H1 (cell line): ENCODE results near the gene PRR30. TPM values are rescaled to one million over a fixed set of nuclear protein-coding genes. Genes with fewer than 3 reads are reported as not detected.
A peak's percentile ranks its signal among the peaks of the same experiment; 100 is the strongest.

Experiments used
- CTCF ChIA-PET: fragments of 300-600 bp; sonication (Branson Sonifier 250); formaldehyde crosslinking; loops from one replicate; lab custom pipeline; 2021; ENCODE audit not compliant: partially characterized antibody; lab: Charles Lee
- POLR2A ChIA-PET: fragments of 300-600 bp; sonication (Branson Sonifier 250); formaldehyde crosslinking; loops from one replicate; lab custom pipeline; 2021; ENCODE audit warnings: inconsistent platforms; ENCODE audit not compliant: partially characterized antibody; lab: Charles Lee
- DNase-seq, 2 experiments: peaks; one replicate each; pipeline versions ENCODE4 v3.0.0 to v3.0.0-alpha.2; 2010 to 2022; ENCODE audit warnings: low spot score in 2 of 2, low read depth in 1 of 2, mixed read lengths in 1 of 2
- FAIRE-seq: peaks from 2 replicates; lab custom pipeline; 2011; peaks lifted over from hg19 to GRCh38; lab: Jason Lieb, UNC
- H2AFZ ChIP-seq: 2 replicates; pipeline ENCODE4 v1.8.1; 2012; ENCODE audit warnings: low read length, inconsistent platforms
- H2AK5ac ChIP-seq: 2 replicates; pipeline ENCODE4 v1.6.1; 2013; ENCODE audit warnings: low read depth, low read length
- H2BK120ac ChIP-seq: replicated peaks from 2 replicates; pipeline ENCODE3; 2013; ENCODE audit warnings: low read depth, low read length, inconsistent platforms
- H2BK12ac ChIP-seq: 2 replicates; pipeline ENCODE4 v1.6.1; 2013; ENCODE audit warnings: low read depth, low read length
- H2BK15ac ChIP-seq: 2 replicates; pipeline ENCODE4 v1.6.1; 2013; ENCODE audit warnings: low read length
- H2BK20ac ChIP-seq: 2 replicates; pipeline ENCODE4 v1.6.1; 2013; ENCODE audit warnings: low read length
- H2BK5ac ChIP-seq: 2 replicates; pipeline ENCODE4 v1.6.1; 2013; ENCODE audit warnings: low read depth, low read length
- H3K14ac ChIP-seq: 2 replicates; pipeline ENCODE4 v1.6.1; 2013; ENCODE audit warnings: inconsistent platforms; ENCODE audit not compliant: insufficient read length
- H3K18ac ChIP-seq: 2 replicates; pipeline ENCODE4 v1.6.1; 2013; ENCODE audit warnings: low read length; ENCODE audit errors: extremely low read depth
- H3K23ac ChIP-seq: 2 replicates; pipeline ENCODE4 v1.6.1; 2013; ENCODE audit warnings: inconsistent platforms; ENCODE audit not compliant: insufficient read length
- H3K23me2 ChIP-seq: 2 replicates; pipeline ENCODE4 v1.6.1; 2013; ENCODE audit warnings: low read depth, low read length
- H3K27ac ChIP-seq: 2 replicates; pipeline ENCODE4 v1.6.1; 2011; ENCODE audit warnings: low read depth, low read length, inconsistent platforms
- H3K27me3 ChIP-seq, 4 experiments: replicated peaks in 1 of 4; 1 replicate in 1 of 4; 2 replicates in 3 of 4; pipeline versions ENCODE4 v1.6.1 to v1.8.1; 2011 to 2013; ENCODE audit warnings: low read length in 3 of 4, mild to moderate bottlenecking in 3 of 4, inconsistent platforms in 2 of 4, mixed read lengths in 2 of 4, moderate library complexity in 1 of 4; ENCODE audit not compliant: control insufficient read depth in 3 of 4, insufficient read depth in 3 of 4; ENCODE audit errors: extremely low read depth in 1 of 4
- H3K36me3 ChIP-seq, 4 experiments: 2 replicates each; pipeline versions ENCODE4 v1.6.1 to v1.8.1; 2011 to 2013; ENCODE audit warnings: mild to moderate bottlenecking in 4 of 4, low read length in 3 of 4, moderate library complexity in 2 of 4, control low read depth in 1 of 4, inconsistent platforms in 1 of 4; ENCODE audit not compliant: insufficient read depth in 4 of 4, control insufficient read depth in 2 of 4
- H3K4ac ChIP-seq: replicated peaks from 2 replicates; pipeline ENCODE3; 2013; ENCODE audit warnings: low read length, low read depth, mixed read lengths, inconsistent platforms; ENCODE audit not compliant: insufficient read length
- H3K4me1 ChIP-seq, 4 experiments: replicated peaks in 1 of 4; 1 replicate in 1 of 4; 2 replicates in 3 of 4; pipeline versions ENCODE4 v1.6.1 to v1.8.1; 2011 to 2013; ENCODE audit warnings: low read length in 3 of 4, inconsistent platforms in 2 of 4, mixed read lengths in 1 of 4; ENCODE audit not compliant: insufficient read depth in 4 of 4, control insufficient read depth in 3 of 4
- H3K4me2 ChIP-seq, 2 experiments: 2 replicates each; pipeline versions ENCODE4 v1.6.1 to v1.8.1; 2011 to 2013; ENCODE audit warnings: low read depth in 2 of 2, low read length in 2 of 2, control low read depth in 1 of 2, inconsistent platforms in 1 of 2, mild to moderate bottlenecking in 1 of 2; ENCODE audit not compliant: insufficient read depth in 1 of 2
- H3K4me3 ChIP-seq, 4 experiments: fragments of 200-600, 300-600 bp in 1 of 4; sonication (generic), shearing (Covaris generic), sonication (Bioruptor Twin) in 1 of 4; 2 replicates each; pipeline versions ENCODE4 v1.5.1 to v1.8.1; 2011 to 2016; ENCODE audit warnings: low read length in 4 of 4, low read depth in 3 of 4, control low read depth in 2 of 4, inconsistent platforms in 2 of 4, mild to moderate bottlenecking in 2 of 4, mixed read lengths in 1 of 4, moderate library complexity in 1 of 4; ENCODE audit not compliant: insufficient read depth in 2 of 4; ENCODE audit errors: extremely low read depth in 1 of 4
- H3K56ac ChIP-seq: replicated peaks from 2 replicates; pipeline ENCODE3; 2013; ENCODE audit warnings: low read depth, mild to moderate bottlenecking, mixed read lengths, low read length, inconsistent platforms; ENCODE audit not compliant: insufficient read length
- H3K79me1 ChIP-seq: 2 replicates; pipeline ENCODE4 v1.6.1; 2013; ENCODE audit warnings: low read depth, low read length, control low read depth
- H3K79me2 ChIP-seq, 2 experiments: 2 replicates each; pipeline versions ENCODE4 v1.6.1 to v1.8.1; 2012 to 2013; ENCODE audit warnings: low read length in 2 of 2, mild to moderate bottlenecking in 2 of 2, inconsistent platforms in 1 of 2; ENCODE audit not compliant: insufficient read depth in 2 of 2, control insufficient read depth in 1 of 2
- H3K9ac ChIP-seq, 4 experiments: replicated peaks in 1 of 4; 1 replicate in 1 of 4; 2 replicates in 3 of 4; pipeline versions ENCODE4 v1.6.1 to v1.8.1; 2011 to 2013; ENCODE audit warnings: low read depth in 3 of 4, low read length in 3 of 4, control low read depth in 2 of 4, mild to moderate bottlenecking in 2 of 4, moderate library complexity in 2 of 4, inconsistent platforms in 1 of 4; ENCODE audit errors: extremely low read depth in 1 of 4
- H3K9me3 ChIP-seq, 2 experiments: 2 replicates each; pipeline versions ENCODE4 v1.6.1 to v1.8.1; 2012 to 2013; ENCODE audit warnings: mild to moderate bottlenecking in 2 of 2, moderate library complexity in 2 of 2, control low read depth in 1 of 2, inconsistent platforms in 1 of 2, low read depth in 1 of 2, low read length in 1 of 2, mixed read lengths in 1 of 2; ENCODE audit not compliant: insufficient read depth in 2 of 2
- H4K20me1 ChIP-seq, 2 experiments: replicated peaks in 1 of 2; 2 replicates each; pipeline versions ENCODE3 to v1.8.1; 2011 to 2013; ENCODE audit warnings: inconsistent platforms in 2 of 2, low read length in 2 of 2, mild to moderate bottlenecking in 1 of 2; ENCODE audit not compliant: insufficient read depth in 2 of 2, control insufficient read depth in 1 of 2
- H4K5ac ChIP-seq: 2 replicates; pipeline ENCODE4 v1.6.1; 2013; ENCODE audit warnings: low read length, low read depth, mixed read lengths, inconsistent platforms; ENCODE audit not compliant: insufficient read length
- H4K8ac ChIP-seq: 2 replicates; pipeline ENCODE4 v1.8.0; 2013; ENCODE audit warnings: mild to moderate bottlenecking, moderate library complexity, low read length, inconsistent platforms; ENCODE audit not compliant: insufficient read depth; ENCODE audit errors: extremely low read depth
- H4K91ac ChIP-seq: replicated peaks from 2 replicates; pipeline ENCODE3; 2013; ENCODE audit warnings: low read length, mixed read lengths, inconsistent platforms; ENCODE audit not compliant: insufficient read length
- RAD21 ChIP-seq, 2 experiments: IDR thresholded peaks in 1 of 2; conservative IDR thresholded peaks in 1 of 2; 2 replicates each; pipeline ENCODE4 v1.6.1; 2011; ENCODE audit warnings: low read depth in 2 of 2, low read length in 2 of 2, improper control_type of control experiment in 1 of 2, inconsistent platforms in 1 of 2, mild to moderate bottlenecking in 1 of 2, moderate library complexity in 1 of 2
- SP4 ChIP-seq: IDR thresholded peaks from 2 replicates; pipeline ENCODE4 v1.6.1; 2012; ENCODE audit warnings: low read length, inconsistent platforms
- WGBS, 2 experiments: shearing (Covaris generic) in 1 of 2; methylation state at CpG; one replicate each; pipeline versions ENCODE4 v1.1.6 to v1.1.7; 2013 to 2015; ENCODE audit warnings: low lambda C conversion rate in 2 of 2, mixed read lengths in 2 of 2, inconsistent platforms in 1 of 2, low coverage in 1 of 2, missing lambda C conversion rate in 1 of 2; ENCODE audit not compliant: insufficient replicate concordance in 2 of 2, insufficient coverage in 1 of 2, insufficient read length in 1 of 2; ENCODE audit errors: extremely low coverage in 1 of 2, missing lambda C conversion rate in 1 of 2; 5-methylcytosine and 5-hydroxymethylcytosine counted together
- polyA plus RNA-seq, 7 experiments: library from polyadenylated mRNA; depleted of rRNA in 3 of 7; stranded (reverse) in 5 of 7; unstranded in 2 of 7; fragments of >200 nt in 5 of 7; fragments of 200-250 nt in 2 of 7; gene quantifications; 1 replicate in 5 of 7; 2 replicates in 1 of 7; 4 replicates in 1 of 7; pipeline versions ENCODE4 v1.2.1 to v1.2.3, GENCODE V29; 2011 to 2013; ENCODE audit warnings: missing spikeins in 2 of 7, mixed read lengths in 2 of 7
- total RNA-seq: library from RNA; stranded (reverse); fragmentation: NEBNext Ultra II Directional; extraction: Animal tissue kit (Norgen Biotek cat#: 25700); gene quantifications from 2 replicates; pipeline ENCODE4 v1.2.1, GENCODE V29; 2021
- TF ChIP-seq, protein P1 (sequence below), 3 experiments: IDR thresholded peaks; 1 replicate in 2 of 3; 2 replicates in 1 of 3; pipeline versions ENCODE4 v1.5.1 to v1.6.1; 2011; ENCODE audit warnings: low read length in 3 of 3, mild to moderate bottlenecking in 3 of 3, inconsistent platforms in 2 of 3, low read depth in 1 of 3, moderate library complexity in 1 of 3; ENCODE audit not compliant: insufficient read depth in 1 of 3; ENCODE audit errors: control extremely low read depth in 1 of 3

The PRR30 gene
- total and polyA plus RNA-seq, 2 of the 8 experiments (the other 6 are each of a cell fraction or from before 2014, with no cell fraction given) = not detected

DNA sequence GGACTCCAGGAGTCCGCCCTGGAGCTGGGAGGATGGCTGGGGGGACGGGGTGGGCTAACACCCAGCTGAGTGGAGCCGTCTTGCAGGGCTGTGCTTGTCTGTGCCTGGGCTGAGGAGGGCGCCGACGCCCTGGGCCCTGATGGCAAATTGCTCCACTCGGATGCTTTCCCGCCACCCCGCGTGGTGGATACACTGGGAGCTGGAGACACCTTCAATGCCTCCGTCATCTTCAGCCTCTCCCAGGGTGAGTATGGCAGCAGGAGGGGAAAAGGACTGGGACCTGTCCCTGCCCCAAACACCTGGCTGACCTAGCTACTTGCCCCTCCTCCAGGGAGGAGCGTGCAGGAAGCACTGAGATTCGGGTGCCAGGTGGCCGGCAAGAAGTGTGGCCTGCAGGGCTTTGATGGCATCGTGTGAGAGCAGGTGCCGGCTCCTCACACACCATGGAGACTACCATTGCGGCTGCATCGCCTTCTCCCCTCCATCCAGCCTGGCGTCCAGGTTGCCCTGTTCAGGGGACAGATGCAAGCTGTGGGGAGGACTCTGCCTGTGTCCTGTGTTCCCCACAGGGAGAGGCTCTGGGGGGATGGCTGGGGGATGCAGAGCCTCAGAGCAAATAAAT, 39.8 kb downstream of the PRR30 start:
- H3K23me2 ChIP-seq = no peaks in the 10 kb centered on the region
- H3K36me3 ChIP-seq = no peaks in the 10 kb centered on the region
- H3K27me3 ChIP-seq = no peaks in the 10 kb centered on the region
- H4K91ac ChIP-seq = no peak overlapping the region
- H3K79me1 ChIP-seq = no peaks in the 10 kb centered on the region; the same call in 1 of the 2 replicates
- no peak overlapping the region for H2AFZ ChIP-seq
- H4K5ac ChIP-seq = no peak overlapping the region
- no peak overlapping the region for H3K23ac ChIP-seq
- peaks cover 0 to 2% (median under 1%) of the 10 kb centered on the region in 4 experiments; a peak in 2 of 7 replicates for H3K4me1 ChIP-seq
- no peak overlapping the region for H4K8ac ChIP-seq
- WGBS, 2 experiments = 83% methylated on average over 19 of the region's 19 CpGs; no CpG with 5 or more reads in 1 of the 2 experiments
- FAIRE-seq (no peak), DNase-seq (no peak)
- no peak overlapping the region for H2BK20ac ChIP-seq
- TF ChIP-seq RAD21 (IDR thresholded peaks at IDR 0.05 in 1 of 2, conservative IDR thresholded peaks at IDR 0.05 in 1 of 2; ENCODE audit: low read depth in 2 of 2, low read length in 2 of 2) (peak in 1 of 2 experiments; percentile 37; a peak in 2 of 4 replicates), SP4 (no peak)
- TF ChIP-seq, protein P1, sequence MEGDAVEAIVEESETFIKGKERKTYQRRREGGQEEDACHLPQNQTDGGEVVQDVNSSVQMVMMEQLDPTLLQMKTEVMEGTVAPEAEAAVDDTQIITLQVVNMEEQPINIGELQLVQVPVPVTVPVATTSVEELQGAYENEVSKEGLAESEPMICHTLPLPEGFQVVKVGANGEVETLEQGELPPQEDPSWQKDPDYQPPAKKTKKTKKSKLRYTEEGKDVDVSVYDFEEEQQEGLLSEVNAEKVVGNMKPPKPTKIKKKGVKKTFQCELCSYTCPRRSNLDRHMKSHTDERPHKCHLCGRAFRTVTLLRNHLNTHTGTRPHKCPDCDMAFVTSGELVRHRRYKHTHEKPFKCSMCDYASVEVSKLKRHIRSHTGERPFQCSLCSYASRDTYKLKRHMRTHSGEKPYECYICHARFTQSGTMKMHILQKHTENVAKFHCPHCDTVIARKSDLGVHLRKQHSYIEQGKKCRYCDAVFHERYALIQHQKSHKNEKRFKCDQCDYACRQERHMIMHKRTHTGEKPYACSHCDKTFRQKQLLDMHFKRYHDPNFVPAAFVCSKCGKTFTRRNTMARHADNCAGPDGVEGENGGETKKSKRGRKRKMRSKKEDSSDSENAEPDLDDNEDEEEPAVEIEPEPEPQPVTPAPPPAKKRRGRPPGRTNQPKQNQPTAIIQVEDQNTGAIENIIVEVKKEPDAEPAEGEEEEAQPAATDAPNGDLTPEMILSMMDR (IDR thresholded peaks at IDR 0.05; ENCODE audit: control extremely low read depth in 1 of 3, insufficient read depth in 1 of 3, low read depth in 1 of 3, low read length in 3 of 3) = peak in 1 of 3 experiments; percentile 17; a peak in 1 of 4 replicates
- H3K4ac ChIP-seq = no peak overlapping the region
- H3K4me2 ChIP-seq = no peak overlapping the region
- H2BK5ac ChIP-seq = no peak overlapping the region
- no peaks in the 10 kb centered on the region for H3K79me2 ChIP-seq
- CTCF ChIA-PET = interaction anchor here (0.7 to 12.7 kb wide), 38 partner anchors 11 to 205 kb away, joined by 3 to 120 read pairs (median 6); partner anchors contain the start of genes ABHD1, KHK, PREB and PRR30
- 0 out of 2 replicates have a peak overlapping the region, but pooled peaks have one; percentile 10 for H2AK5ac ChIP-seq
- H4K20me1 ChIP-seq = no peaks in the 10 kb centered on the region
- H2BK12ac ChIP-seq = no peak overlapping the region
- H3K14ac ChIP-seq = no peak overlapping the region
- no peak overlapping the region for H3K56ac ChIP-seq
- H2BK15ac ChIP-seq = peak overlapping the region; percentile 88; the same call in 1 of the 2 replicates
- no peak overlapping the region for H2BK120ac ChIP-seq
- no peak overlapping the region for H3K4me3 ChIP-seq
- H3K9ac ChIP-seq = no peak overlapping the region
- no peak overlapping the region for H3K18ac ChIP-seq
- no peaks in the 10 kb centered on the region for H3K9me3 ChIP-seq
- no peak overlapping the region for H3K27ac ChIP-seq
- POLR2A ChIA-PET = interaction anchor here (0.8 to 3.4 kb wide), 7 partner anchors 15 to 150 kb away, joined by 3 to 10 read pairs (median 3); partner anchors contain the start of genes ATRAID, OST4, PREB and SLC5A6
